A549 (cell line): ENCODE results near the gene ATP10B. TPM values are rescaled to one million over a fixed set of nuclear protein-coding genes. Genes with fewer than 3 reads are reported as not detected.

ENCODE experiments used
- ATAC-seq, 2 experiments: fragments of 200-7000 bp in 1 of 2; fragments of >200 bp in 1 of 2; cut with Nextera tagmentation in 1 of 2; cut with Tn5 transposase in 1 of 2; 3 replicates each; pipeline versions ENCODE4 v1.8.0 to v1.9.1; 2018 to 2020; ENCODE audit warnings: mild to moderate bottlenecking in 1 of 2, moderate library complexity in 1 of 2
- CTCF ChIA-PET: fragments of 300-600 bp; sonication (Branson Sonifier 250); formaldehyde crosslinking; extraction: SDS; loops from one replicate; lab custom pipeline; 2021; ENCODE audit warnings: antibody characterized with exemption, inconsistent platforms; lab: Yijun Ruan, JAX
- POLR2A ChIA-PET: fragments of 350-600 bp; formaldehyde crosslinking; extraction: SDS; loops from one replicate; lab custom pipeline; 2021; ENCODE audit warnings: antibody characterized with exemption, inconsistent platforms; lab: Yijun Ruan, JAX
- DNase-seq, 2 experiments: peaks; one replicate each; pipeline versions ENCODE4 v3.0.0 to v3.0.0-alpha.2; 2011 to 2016; ENCODE audit warnings: low read depth in 1 of 2, low spot score in 1 of 2
- FAIRE-seq: peaks from 2 replicates; lab custom pipeline; 2011; peaks lifted over from hg19 to GRCh38; lab: Jason Lieb, UNC
- H3K27ac ChIP-seq, 2 experiments: fragments of >200 bp; sonication (Bioruptor Twin); formaldehyde crosslinking; 3 replicates each; pipeline ENCODE4 v1.5.1; 2016 to 2017
- H3K4me1 ChIP-seq: fragments of >200 bp; sonication (Bioruptor Twin); formaldehyde crosslinking; 3 replicates; pipeline ENCODE4 v1.6.1; 2016
- H3K4me2 ChIP-seq: fragments of >200 bp; sonication (Bioruptor Twin); formaldehyde crosslinking; 3 replicates; pipeline ENCODE4 v1.6.1; 2016
- H3K4me3 ChIP-seq: fragments of >200 bp; sonication (Bioruptor Twin); formaldehyde crosslinking; 3 replicates; pipeline ENCODE4 v1.5.1; 2016
- H3K9me3 ChIP-seq: fragments of >200 bp; sonication (Bioruptor Twin); formaldehyde crosslinking; 3 replicates; pipeline ENCODE4 v1.6.1; 2016
- ATOH8 ChIP-seq: fragments of 250-450 bp; sonication (Bioruptor Pico); IDR thresholded peaks from 2 replicates; pipeline ENCODE4 v1.5.0; 2020; ENCODE audit warnings: low read depth, mild to moderate bottlenecking, moderate library complexity
- CBX8 ChIP-seq: fragments of 200-600 bp; sonication (generic); IDR thresholded peaks from 2 replicates; pipeline ENCODE4 v1.6.1; 2016
- CEBPB ChIP-seq, 2 experiments: fragments of >200 bp in 1 of 2; sonication (Bioruptor Twin) in 1 of 2; formaldehyde crosslinking in 1 of 2; IDR thresholded peaks; 2 replicates each; pipeline ENCODE4 v1.6.1; 2012 to 2016
- CHD2 ChIP-seq: fragments of 150-350 bp; IDR thresholded peaks from 2 replicates; pipeline ENCODE4 v1.6.1; 2014; ENCODE audit warnings: low read length; ENCODE audit not compliant: partially characterized antibody
- CHD4 ChIP-seq: fragments of 200-600 bp; sonication (generic); IDR thresholded peaks from 2 replicates; pipeline ENCODE4 v1.6.1; 2016; ENCODE audit warnings: antibody characterized with exemption, mild to moderate bottlenecking, borderline replicate concordance
- EHMT2 ChIP-seq: fragments of 200-600 bp; sonication (generic); IDR thresholded peaks from 2 replicates; pipeline ENCODE4 v1.6.1; 2016; ENCODE audit warnings: antibody characterized with exemption, low read depth, mild to moderate bottlenecking, moderate library complexity
- FOSB ChIP-seq: fragments of 250-450 bp; sonication (Bioruptor Pico); IDR thresholded peaks from 2 replicates; pipeline ENCODE4 v1.5.0; 2020; ENCODE audit warnings: mild to moderate bottlenecking, moderate library complexity
- FOXS1 ChIP-seq: fragments of 250-450 bp; sonication (Bioruptor Pico); IDR thresholded peaks from 2 replicates; pipeline ENCODE4 v1.5.0; 2020; ENCODE audit warnings: mild to moderate bottlenecking, moderate library complexity
- HOXA7 ChIP-seq: fragments of 250-450 bp; sonication (Bioruptor Pico); IDR thresholded peaks from 2 replicates; pipeline ENCODE4 v1.5.0; 2020; ENCODE audit warnings: mild to moderate bottlenecking, moderate library complexity
- HOXB5 ChIP-seq: fragments of 250-450 bp; sonication (Bioruptor Pico); IDR thresholded peaks from 2 replicates; pipeline ENCODE4 v1.5.0; 2020; ENCODE audit warnings: mild to moderate bottlenecking, moderate library complexity
- MAX ChIP-seq: IDR thresholded peaks from 2 replicates; pipeline ENCODE4 v1.6.1; 2012
- NFE2L2 ChIP-seq: fragments of 150-350 bp; conservative IDR thresholded peaks from 2 replicates; pipeline ENCODE4 v1.6.1; 2014; ENCODE audit warnings: low read length
- NR3C1 ChIP-seq: fragments of >200 bp; sonication (Bioruptor Twin); formaldehyde crosslinking; IDR thresholded peaks from 3 replicates; pipeline ENCODE4 v1.6.1; 2017
- PBX3 ChIP-seq: IDR thresholded peaks from 2 replicates; pipeline ENCODE4 v1.6.1; 2012
- PHF8 ChIP-seq: fragments of 200-600 bp; sonication (generic); IDR thresholded peaks from 2 replicates; pipeline ENCODE4 v1.6.1; 2016; ENCODE audit warnings: low read depth, mild to moderate bottlenecking, antibody characterized with exemption, moderate library complexity, borderline replicate concordance
- POLR2A ChIP-seq: IDR thresholded peaks from 2 replicates; pipeline ENCODE4 v1.6.1; 2012; ENCODE audit warnings: mild to moderate bottlenecking, low read length
- POLR2AphosphoS2 ChIP-seq: conservative IDR thresholded peaks from 2 replicates; pipeline ENCODE4 v1.6.1; 2012; ENCODE audit warnings: low read length, improper control_type of control experiment, inconsistent platforms
- RCOR1 ChIP-seq: fragments of 150-350 bp; IDR thresholded peaks from 2 replicates; pipeline ENCODE4 v1.6.1; 2014; ENCODE audit warnings: antibody characterized with exemption, low read length, low read depth
- REST ChIP-seq: fragments of 200-600 bp; sonication (generic); IDR thresholded peaks from 2 replicates; pipeline ENCODE4 v1.6.1; 2016; ENCODE audit warnings: antibody characterized with exemption, mild to moderate bottlenecking, moderate library complexity
- RNF2 ChIP-seq: fragments of 200-600 bp; sonication (generic); IDR thresholded peaks from 2 replicates; pipeline ENCODE4 v1.6.1; 2016; ENCODE audit warnings: low read depth, mild to moderate bottlenecking, antibody characterized with exemption, moderate library complexity, borderline replicate concordance
- SREBF2 ChIP-seq: fragments of 450-650 bp; IDR thresholded peaks from 2 replicates; pipeline ENCODE4 v1.6.1; 2014; ENCODE audit warnings: mild to moderate bottlenecking, moderate library complexity
- TP53 ChIP-seq: fragments of 250-450 bp; sonication (Bioruptor Pico); IDR thresholded peaks from 2 replicates; pipeline ENCODE4 v1.5.0; 2021; ENCODE audit warnings: mild to moderate bottlenecking, moderate library complexity
- ZNF302 ChIP-seq: fragments of 250-450 bp; sonication (Bioruptor Pico); IDR thresholded peaks from 2 replicates; pipeline ENCODE4 v1.9.0; 2021; ENCODE audit warnings: inconsistent platforms, mild to moderate bottlenecking, moderate library complexity
- ZSCAN20 ChIP-seq: fragments of 250-450 bp; sonication (Bioruptor Pico); IDR thresholded peaks from 2 replicates; pipeline ENCODE4 v1.8.0; 2022; ENCODE audit warnings: mild to moderate bottlenecking, moderate library complexity
- WGBS: methylation state at CpG from one replicate; pipeline ENCODE4 v1.1.6; 2017; ENCODE audit errors: missing lambda C conversion rate; 5-methylcytosine and 5-hydroxymethylcytosine counted together
- polyA plus RNA-seq, 4 experiments: library from polyadenylated mRNA; depleted of rRNA in 3 of 4; stranded (reverse); fragments of >200 nt; fragmentation: RNase III in 1 of 4; extraction: RNeasy Plus Mini Kit Qiagen cat#74134 plus additional on column Dnase treatment in 1 of 4; gene quantifications; 2 replicates in 3 of 4; 3 replicates in 1 of 4; pipeline ENCODE4 v1.2.3, GENCODE V29; 2011 to 2017

The ATP10B gene
- polyA plus RNA-seq, 2 of the 4 experiments (the other 2 are of a cell fraction): not detected

- H3K4me2 ChIP-seq: no peak overlapping the region
- TF ChIP-seq CEBPB (IDR thresholded peaks at IDR 0.05): no peak
- TF ChIP-seq SREBF2: no peak
- no peak for TF ChIP-seq NFE2L2
- no peak for TF ChIP-seq HOXA7 (CRISPR knock-in tag)
- TF ChIP-seq ZNF302 (CRISPR knock-in tag): no peak
- TF ChIP-seq REST: no peak
- no peak for TF ChIP-seq CHD4
- no peak for TF ChIP-seq TP53 (CRISPR knock-in tag)
- TF ChIP-seq RCOR1: no peak
- TF ChIP-seq POLR2A: no peak
- TF ChIP-seq ZSCAN20: no peak
- no peak for TF ChIP-seq RNF2
- CTCF ChIA-PET: no interaction called here
- FAIRE-seq (no peak), ATAC-seq (no peak), DNase-seq (no peak)
- no peak overlapping the region for H3K4me3 ChIP-seq
- POLR2A ChIA-PET: no interaction called here
- H3K4me1 ChIP-seq: no peaks in the 10 kb centered on the region
- no peak overlapping the region for H3K27ac ChIP-seq
- H3K9me3 ChIP-seq: no peaks in the 10 kb centered on the region
- WGBS: 4% methylated on average over 4 of the region's 4 CpGs
Measured at GRCh38 chr5:160556846-160557245, 295.2 kb downstream of the ATP10B start.

- H3K4me1 ChIP-seq: no peaks in the 10 kb centered on the region
- H3K4me3 ChIP-seq: no peak overlapping the region
- no peak for ATAC-seq
- no peaks in the 10 kb centered on the region for H3K9me3 ChIP-seq
- POLR2A ChIA-PET: no interaction called here
- TF ChIP-seq CHD2: no peak
- no peak for TF ChIP-seq NR3C1
- TF ChIP-seq EHMT2: no peak
- TF ChIP-seq HOXB5: no peak
- no peak for TF ChIP-seq CBX8
- no peak for TF ChIP-seq PBX3
- TF ChIP-seq RNF2: no peak
- TF ChIP-seq ATOH8 (CRISPR knock-in tag): no peak
- TF ChIP-seq POLR2AphosphoS2: no peak
- no peak for TF ChIP-seq FOSB
- no peak for TF ChIP-seq REST
- no peak for TF ChIP-seq MAX
- no peak for TF ChIP-seq PHF8
- no peak for TF ChIP-seq FOXS1 (CRISPR knock-in tag)
- TF ChIP-seq, all 56 proteins: peak for 0
- no peak overlapping the region for H3K27ac ChIP-seq
- DNase-seq (no peak), FAIRE-seq (no peak)
- CTCF ChIA-PET: no interaction called here
- WGBS: 40% methylated on average over 6 of the region's 6 CpGs
- H3K4me2 ChIP-seq: no peak overlapping the region
Measured at GRCh38 chr5:160555971-160556631, 295.9 kb downstream of the ATP10B start.
